IMR-90 (cell line): ENCODE data around the gene KANSL1L. TPM values are rescaled to one million over a fixed set of nuclear protein-coding genes. Genes with fewer than 3 reads are reported as not detected.

Source experiments
- ATAC-seq: fragments of 200-7000 bp; cut with Tn5 transposase; 2 replicates; pipeline ENCODE4 v1.9.1; 2020; ENCODE audit warnings: low read depth, mild to moderate bottlenecking, moderate library complexity
- BruUV-seq: library from RNA; stranded (reverse); fragments of 400-500 nt; replicated peaks from 2 replicates; lab custom pipeline; 2021; lab: Mats Ljungman, UMichigan
- CTCF ChIA-PET: fragments of 300-600 bp; formaldehyde crosslinking; extraction: SDS; loops from one replicate; lab custom pipeline; 2021; ENCODE audit warnings: antibody characterized with exemption; lab: Yijun Ruan, JAX
- POLR2A ChIA-PET: fragments of 300-600 bp; sonication (Branson Sonifier 250); formaldehyde crosslinking; loops from one replicate; lab custom pipeline; 2022; ENCODE audit warnings: antibody characterized with exemption; ENCODE audit not compliant: unreplicated experiment; lab: Charles Lee
- DNase-seq: peaks from one replicate; pipeline ENCODE4 v3.0.0; 2013
- H2AFZ ChIP-seq: replicated peaks from 2 replicates; pipeline ENCODE3; 2013; ENCODE audit warnings: low read length, mild to moderate bottlenecking; ENCODE audit not compliant: poor library complexity
- H2AK5ac ChIP-seq: 2 replicates; pipeline ENCODE4 v1.6.1; 2013; ENCODE audit warnings: low read depth, low read length, inconsistent platforms
- H2AK9ac ChIP-seq: replicated peaks from 2 replicates; pipeline ENCODE3; 2013; ENCODE audit warnings: mild to moderate bottlenecking, low read depth, low read length, moderate library complexity; ENCODE audit not compliant: poor library complexity
- H2BK120ac ChIP-seq: 2 replicates; pipeline ENCODE4 v1.6.1; 2013; ENCODE audit warnings: low read depth, low read length, inconsistent platforms
- H2BK15ac ChIP-seq: 3 replicates; pipeline ENCODE4 v1.6.1; 2013; ENCODE audit warnings: low read depth, low read length, inconsistent platforms
- H2BK20ac ChIP-seq: 2 replicates; pipeline ENCODE4 v1.6.1; 2013; ENCODE audit warnings: low read depth, mild to moderate bottlenecking, inconsistent platforms, low read length, moderate library complexity
- H2BK5ac ChIP-seq: 2 replicates; pipeline ENCODE4 v1.6.1; 2013; ENCODE audit warnings: mild to moderate bottlenecking, low read depth, low read length, inconsistent platforms; ENCODE audit not compliant: poor library complexity, severe bottlenecking
- H3K14ac ChIP-seq: replicated peaks from 2 replicates; pipeline ENCODE4 v1.6.1; 2013; ENCODE audit warnings: low read depth, low read length, inconsistent platforms
- H3K18ac ChIP-seq: 2 replicates; pipeline ENCODE4 v1.6.1; 2013; ENCODE audit warnings: low read depth, low read length, control low read depth
- H3K23ac ChIP-seq: 2 replicates; pipeline ENCODE4 v1.6.1; 2013; ENCODE audit warnings: low read depth, low read length, inconsistent platforms
- H3K27ac ChIP-seq: 2 replicates; pipeline ENCODE4 v1.5.1; 2013; ENCODE audit warnings: mild to moderate bottlenecking, control low read depth, low read length; ENCODE audit not compliant: insufficient read depth
- H3K27me3 ChIP-seq: 2 replicates; pipeline ENCODE4 v1.6.1; 2013; ENCODE audit warnings: low read length; ENCODE audit not compliant: control insufficient read depth, insufficient read depth
- H3K36me3 ChIP-seq: 2 replicates; pipeline ENCODE4 v1.6.1; 2013; ENCODE audit warnings: low read length, mixed read lengths; ENCODE audit not compliant: control insufficient read depth, insufficient read depth
- H3K4ac ChIP-seq: 2 replicates; pipeline ENCODE4 v1.6.1; 2013; ENCODE audit warnings: low read depth, low read length, inconsistent platforms
- H3K4me1 ChIP-seq: 2 replicates; pipeline ENCODE4 v1.6.1; 2013; ENCODE audit warnings: low read length, mixed read lengths; ENCODE audit not compliant: control insufficient read depth, insufficient read depth
- H3K4me2 ChIP-seq: 2 replicates; pipeline ENCODE4 v1.6.1; 2013; ENCODE audit warnings: low read depth, mild to moderate bottlenecking, control low read depth, low read length, moderate library complexity
- H3K4me3 ChIP-seq: 2 replicates; pipeline ENCODE4 v1.5.1; 2013; ENCODE audit warnings: low read depth, mild to moderate bottlenecking, control low read depth, low read length, moderate library complexity; ENCODE audit not compliant: insufficient read depth
- H3K56ac ChIP-seq: 2 replicates; pipeline ENCODE4 v1.6.1; 2013; ENCODE audit warnings: low read length, inconsistent platforms; ENCODE audit not compliant: insufficient read depth; ENCODE audit errors: extremely low read depth
- H3K79me1 ChIP-seq, 2 experiments: 2 replicates each; pipeline ENCODE4 v1.6.1; 2013; ENCODE audit warnings: low read length in 2 of 2, inconsistent platforms in 1 of 2, low read depth in 1 of 2
- H3K9ac ChIP-seq: 2 replicates; pipeline ENCODE4 v1.6.1; 2013; ENCODE audit warnings: low read depth, low read length, control low read depth
- H3K9me1 ChIP-seq: 2 replicates; pipeline ENCODE4 v1.6.1; 2013; ENCODE audit warnings: low read length, inconsistent platforms; ENCODE audit not compliant: insufficient read depth
- H3K9me3 ChIP-seq: 2 replicates; pipeline ENCODE4 v1.6.1; 2013; ENCODE audit warnings: low read length; ENCODE audit not compliant: control insufficient read depth, insufficient read depth
- H4K20me1 ChIP-seq: 2 replicates; pipeline ENCODE4 v1.6.1; 2013; ENCODE audit warnings: low read length, inconsistent platforms; ENCODE audit not compliant: insufficient read depth
- H4K5ac ChIP-seq: 2 replicates; pipeline ENCODE4 v1.6.1; 2013; ENCODE audit warnings: mild to moderate bottlenecking, low read depth, low read length, control low read depth
- H4K8ac ChIP-seq, 2 experiments: 2 replicates each; pipeline ENCODE4 v1.6.1; 2013; ENCODE audit warnings: low read depth in 2 of 2, low read length in 2 of 2, control low read depth in 1 of 2, inconsistent platforms in 1 of 2
- H4K91ac ChIP-seq: 2 replicates; pipeline ENCODE4 v1.6.1; 2013; ENCODE audit warnings: low read depth, low read length, inconsistent platforms; ENCODE audit not compliant: insufficient read depth
- CHD1 ChIP-seq: IDR thresholded peaks from 2 replicates; pipeline ENCODE4 v1.6.1; 2012; ENCODE audit warnings: low read depth, low read length, improper control_type of control experiment
- MAFK ChIP-seq: IDR thresholded peaks from 2 replicates; pipeline ENCODE4 v1.6.1; 2012; ENCODE audit warnings: low read depth, low read length, improper control_type of control experiment
- RAD21 ChIP-seq: IDR thresholded peaks from 2 replicates; pipeline ENCODE4 v1.6.1; 2012; ENCODE audit warnings: low read length, improper control_type of control experiment
- WGBS, 2 experiments: methylation state at CpG; one replicate each; pipeline versions ENCODE4 v1.1.5 to v1.1.7; 2013; ENCODE audit warnings: missing lambda C conversion rate in 2 of 2; ENCODE audit not compliant: insufficient read length in 1 of 2; ENCODE audit errors: extremely low coverage in 2 of 2; 5-methylcytosine and 5-hydroxymethylcytosine counted together
- dilution Hi-C: fragments of 300-500 bp; cut with HindIII; formaldehyde crosslinking; loops from one replicate; pipeline ENCODE4 v1.14.3; 2018; ENCODE audit warnings: low sequenced_read_pairs; ENCODE audit not compliant: unreplicated experiment
- in situ Hi-C: fragments of 300-500 bp; cut with MboI; formaldehyde crosslinking; loops from 3 replicates; pipeline ENCODE4 v1.14.3; 2019; ENCODE audit warnings: low sequenced_read_pairs, inconsistent platforms, mixed read lengths
- intact Hi-C: fragments of 100-400 bp; cut with micrococcal nuclease; formaldehyde crosslinking; loops from 2 replicates; pipeline ENCODE4 v1.10.0; 2022
- polyA plus RNA-seq, 3 experiments: library from polyadenylated mRNA; depleted of rRNA; stranded (reverse); fragments of >200 nt; gene quantifications; 2 replicates each; pipeline ENCODE4 v1.2.3, GENCODE V29; 2012; ENCODE audit warnings: low replicate concordance in 1 of 3
- total RNA-seq: library from RNA; depleted of rRNA; stranded (reverse); fragments of >200 nt; gene quantifications from 2 replicates; pipeline ENCODE4 v1.2.3, GENCODE V29; 2012

Gene KANSL1L
- total and polyA plus RNA-seq, 2 of the 4 experiments (the other 2 are of a cell fraction), result 3.1 to 7.2 TPM

DNA sequence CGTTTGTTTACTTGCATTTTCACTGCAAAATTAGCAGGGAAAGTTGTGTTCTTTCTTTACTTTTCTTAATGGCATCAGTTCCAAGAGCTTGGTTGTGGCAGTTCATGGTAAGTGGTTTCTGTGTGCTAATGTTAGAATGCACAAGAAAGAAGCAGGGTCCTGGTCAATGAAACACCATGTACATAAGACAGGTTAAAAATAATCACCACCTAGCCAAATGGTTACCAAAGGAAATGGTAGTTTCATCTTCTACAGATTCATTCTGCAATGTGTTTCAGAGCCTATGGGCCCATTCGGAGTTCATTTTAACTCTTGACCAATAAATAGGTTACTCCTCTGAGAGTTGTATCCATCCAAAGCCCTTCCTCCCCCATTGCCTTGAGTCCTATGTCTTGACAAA is 186.9 kb downstream of the KANSL1L start:
- no peaks in the 10 kb centered on the region; the same call in none of the 2 replicates for H3K27me3 ChIP-seq
- H3K23ac ChIP-seq, result no peak overlapping the region
- CTCF ChIA-PET, result no interaction called here
- no peaks in the 10 kb centered on the region for H4K20me1 ChIP-seq
- no peaks in the 10 kb centered on the region for H3K9me3 ChIP-seq
- WGBS, 2 experiments, result no CpG with 5 or more reads among the region's 2 CpGs
- in situ Hi-C loops, result no loop called here
- no peak overlapping the region for H3K18ac ChIP-seq
- DNase-seq (no peak), ATAC-seq (no peak)
- no peak overlapping the region for H2AFZ ChIP-seq
- POLR2A ChIA-PET, result no interaction called here
- H2BK20ac ChIP-seq, result no peak overlapping the region
- H2BK120ac ChIP-seq, result no peak overlapping the region
- H2BK15ac ChIP-seq, result no peak overlapping the region
- no peak overlapping the region for H4K8ac ChIP-seq
- no peak overlapping the region for H3K9ac ChIP-seq
- H3K79me1 ChIP-seq, result no peaks in the 10 kb centered on the region
- intact Hi-C loops, result no loop called here
- no peaks in the 10 kb centered on the region for H3K4me1 ChIP-seq
- dilution Hi-C loops, result no loop called here
- H3K9me1 ChIP-seq, result no peaks in the 10 kb centered on the region
- H3K14ac ChIP-seq, result no peak overlapping the region
- H3K4me3 ChIP-seq, result no peak overlapping the region
- no peak overlapping the region for H3K56ac ChIP-seq
- H2AK9ac ChIP-seq, result no peak overlapping the region
- no peak overlapping the region for H3K4ac ChIP-seq
- no peak overlapping the region for H3K27ac ChIP-seq
- H2BK5ac ChIP-seq, result no peak overlapping the region
- H4K91ac ChIP-seq, result no peak overlapping the region
- H4K5ac ChIP-seq, result no peak overlapping the region
- no peak for TF ChIP-seq CHD1
- TF ChIP-seq MAFK, result no peak
- TF ChIP-seq RAD21, result no peak
- H3K36me3 ChIP-seq, result no peaks in the 10 kb centered on the region
- no peak overlapping the region for H2AK5ac ChIP-seq
- no peak overlapping the region for H3K4me2 ChIP-seq
- no TSS peak for BruUV-seq
